HepG2 (cell line): ENCODE results near the gene BAZ1A. TPM values are rescaled to one million over a fixed set of nuclear protein-coding genes. Genes with fewer than 3 reads are reported as not detected.
A peak's percentile ranks its signal among the peaks of the same experiment; 100 is the strongest.

Experiments used
- FOSL1 ChIP-seq: sonication (generic); formaldehyde crosslinking; IDR thresholded peaks from 2 replicates; pipeline ENCODE4 v1.9.0; 2021; ENCODE audit warnings: missing genetic modification reagents, borderline replicate concordance
- KDM3A ChIP-seq: IDR thresholded peaks from 2 replicates; pipeline ENCODE4 v1.6.1; 2018; ENCODE audit warnings: low read depth, missing compliant biosample characterization
- NR2F6 ChIP-seq, 2 experiments: IDR thresholded peaks; 2 replicates each; pipeline ENCODE4 v1.6.1; 2016; ENCODE audit warnings: antibody characterized with exemption in 1 of 2, mild to moderate bottlenecking in 1 of 2
- PRDM10 ChIP-seq: sonication (generic); formaldehyde crosslinking; IDR thresholded peaks from 2 replicates; pipeline ENCODE4 v1.4.0; 2020; ENCODE audit warnings: low read depth, missing genetic modification reagents
- RFXAP ChIP-seq: sonication (generic); formaldehyde crosslinking; IDR thresholded peaks from 2 replicates; pipeline ENCODE4 v1.4.0; 2020; ENCODE audit warnings: missing genetic modification reagents, borderline replicate concordance
- TCF7L2 ChIP-seq: IDR thresholded peaks from 2 replicates; pipeline ENCODE4 v1.6.1; 2011; ENCODE audit warnings: mild to moderate bottlenecking, low read depth, low read length, moderate library complexity
- TFAP4 ChIP-seq: sonication (generic); IDR thresholded peaks from 2 replicates; pipeline ENCODE4 v1.6.1; 2016; ENCODE audit warnings: low read depth, borderline replicate concordance
- ZBTB43 ChIP-seq: sonication (generic); formaldehyde crosslinking; conservative IDR thresholded peaks from 2 replicates; pipeline ENCODE4 v1.4.0; 2020; ENCODE audit warnings: missing genetic modification reagents
- ZNF318 ChIP-seq: sonication (generic); formaldehyde crosslinking; IDR thresholded peaks from 2 replicates; pipeline ENCODE4 v1.4.0; 2020; ENCODE audit warnings: mild to moderate bottlenecking, missing genetic modification reagents
- ZNF616 ChIP-seq: sonication (generic); formaldehyde crosslinking; IDR thresholded peaks from 2 replicates; pipeline ENCODE4 v1.5.0; 2020; ENCODE audit warnings: low read depth, mild to moderate bottlenecking, missing genetic modification reagents
- polyA plus RNA-seq, 8 experiments: library from polyadenylated mRNA; depleted of rRNA in 3 of 8; stranded (reverse) in 7 of 8; unstranded in 1 of 8; fragments of >200 nt; fragmentation: Illumina TruSeq in 4 of 8; extraction: Trizol in 4 of 8; gene quantifications; 2 replicates each; pipeline versions ENCODE4 v1.2.1 to v1.2.3, GENCODE V29; 2011 to 2016; ENCODE audit warnings: low read depth in 4 of 8, missing spikeins in 1 of 8, mixed read lengths in 1 of 8; ENCODE audit not compliant: insufficient read depth in 1 of 8
- total RNA-seq, 5 experiments: library from RNA; depleted of rRNA; stranded (reverse); fragments of >200 nt; fragmentation: Illumina TruSeq; extraction: Trizol; gene quantifications; 2 replicates each; pipeline ENCODE4 v1.2.3, GENCODE V29; 2016; ENCODE audit warnings: low read depth in 1 of 5

The BAZ1A gene
- total and polyA plus RNA-seq, 2 of the 13 experiments (the other 11 are each of a cell fraction or from before 2014, with no cell fraction given), result 20.9 to 56.8 TPM

- TF ChIP-seq TFAP4 (peak; percentile 48; the same call in 1 of the 2 replicates), PRDM10 (CRISPR knock-in tag) (0 out of 2 replicates have a peak, but pooled peaks have one; percentile 54), FOSL1 (CRISPR knock-in tag) (no peak), ZNF616 (no peak), ZBTB43 (CRISPR knock-in tag) (no peak), KDM3A (CRISPR knock-in tag) (peak; percentile 82; the same call in 1 of the 2 replicates), RFXAP (CRISPR knock-in tag) (peak; percentile 46; the same call in 1 of the 2 replicates), NR2F6 (IDR thresholded peaks at IDR 0.05) (no peak), NR2F6 (CRISPR knock-in tag; IDR thresholded peaks at IDR 0.05) (peak; percentile 30; the same call in 1 of the 2 replicates), ZNF318 (CRISPR knock-in tag) (0 out of 2 replicates have a peak, but pooled peaks have one; percentile 32), TCF7L2 (no peak)
Measured at GRCh38 chr14:34797747-34798583, 77.2 kb downstream of the BAZ1A start (continued).
